IMR-90 (cell line): ENCODE data around the gene CPTP. TPM values are rescaled to one million over a fixed set of nuclear protein-coding genes. Genes with fewer than 3 reads are reported as not detected.
A peak's percentile ranks its signal among the peaks of the same experiment; 100 is the strongest.

ENCODE experiments used
- ATAC-seq: fragments of 200-7000 bp; cut with Tn5 transposase; 2 replicates; pipeline ENCODE4 v1.9.1; 2020; ENCODE audit warnings: low read depth, mild to moderate bottlenecking, moderate library complexity
- BruUV-seq: library from RNA; stranded (reverse); fragments of 400-500 nt; replicated peaks from 2 replicates; lab custom pipeline; 2021; lab: Mats Ljungman, UMichigan
- CTCF ChIA-PET: fragments of 300-600 bp; formaldehyde crosslinking; extraction: SDS; loops from one replicate; lab custom pipeline; 2021; ENCODE audit warnings: antibody characterized with exemption; lab: Yijun Ruan, JAX
- POLR2A ChIA-PET: fragments of 300-600 bp; sonication (Branson Sonifier 250); formaldehyde crosslinking; loops from one replicate; lab custom pipeline; 2022; ENCODE audit warnings: antibody characterized with exemption; ENCODE audit not compliant: unreplicated experiment; lab: Charles Lee
- DNase-seq: peaks from one replicate; pipeline ENCODE4 v3.0.0; 2013
- H2AFZ ChIP-seq: replicated peaks from 2 replicates; pipeline ENCODE3; 2013; ENCODE audit warnings: low read length, mild to moderate bottlenecking; ENCODE audit not compliant: poor library complexity
- H2AK5ac ChIP-seq: 2 replicates; pipeline ENCODE4 v1.6.1; 2013; ENCODE audit warnings: low read depth, low read length, inconsistent platforms
- H2AK9ac ChIP-seq: replicated peaks from 2 replicates; pipeline ENCODE3; 2013; ENCODE audit warnings: mild to moderate bottlenecking, low read depth, low read length, moderate library complexity; ENCODE audit not compliant: poor library complexity
- H2BK120ac ChIP-seq: 2 replicates; pipeline ENCODE4 v1.6.1; 2013; ENCODE audit warnings: low read depth, low read length, inconsistent platforms
- H2BK15ac ChIP-seq: 3 replicates; pipeline ENCODE4 v1.6.1; 2013; ENCODE audit warnings: low read depth, low read length, inconsistent platforms
- H2BK20ac ChIP-seq: 2 replicates; pipeline ENCODE4 v1.6.1; 2013; ENCODE audit warnings: low read depth, mild to moderate bottlenecking, inconsistent platforms, low read length, moderate library complexity
- H2BK5ac ChIP-seq: 2 replicates; pipeline ENCODE4 v1.6.1; 2013; ENCODE audit warnings: mild to moderate bottlenecking, low read depth, low read length, inconsistent platforms; ENCODE audit not compliant: poor library complexity, severe bottlenecking
- H3K14ac ChIP-seq: replicated peaks from 2 replicates; pipeline ENCODE4 v1.6.1; 2013; ENCODE audit warnings: low read depth, low read length, inconsistent platforms
- H3K18ac ChIP-seq: 2 replicates; pipeline ENCODE4 v1.6.1; 2013; ENCODE audit warnings: low read depth, low read length, control low read depth
- H3K23ac ChIP-seq: 2 replicates; pipeline ENCODE4 v1.6.1; 2013; ENCODE audit warnings: low read depth, low read length, inconsistent platforms
- H3K27ac ChIP-seq: 2 replicates; pipeline ENCODE4 v1.5.1; 2013; ENCODE audit warnings: mild to moderate bottlenecking, control low read depth, low read length; ENCODE audit not compliant: insufficient read depth
- H3K27me3 ChIP-seq: 2 replicates; pipeline ENCODE4 v1.6.1; 2013; ENCODE audit warnings: low read length; ENCODE audit not compliant: control insufficient read depth, insufficient read depth
- H3K36me3 ChIP-seq: 2 replicates; pipeline ENCODE4 v1.6.1; 2013; ENCODE audit warnings: low read length, mixed read lengths; ENCODE audit not compliant: control insufficient read depth, insufficient read depth
- H3K4ac ChIP-seq: 2 replicates; pipeline ENCODE4 v1.6.1; 2013; ENCODE audit warnings: low read depth, low read length, inconsistent platforms
- H3K4me1 ChIP-seq: 2 replicates; pipeline ENCODE4 v1.6.1; 2013; ENCODE audit warnings: low read length, mixed read lengths; ENCODE audit not compliant: control insufficient read depth, insufficient read depth
- H3K4me2 ChIP-seq: 2 replicates; pipeline ENCODE4 v1.6.1; 2013; ENCODE audit warnings: low read depth, mild to moderate bottlenecking, control low read depth, low read length, moderate library complexity
- H3K4me3 ChIP-seq: 2 replicates; pipeline ENCODE4 v1.5.1; 2013; ENCODE audit warnings: low read depth, mild to moderate bottlenecking, control low read depth, low read length, moderate library complexity; ENCODE audit not compliant: insufficient read depth
- H3K56ac ChIP-seq: 2 replicates; pipeline ENCODE4 v1.6.1; 2013; ENCODE audit warnings: low read length, inconsistent platforms; ENCODE audit not compliant: insufficient read depth; ENCODE audit errors: extremely low read depth
- H3K79me1 ChIP-seq, 2 experiments: 2 replicates each; pipeline ENCODE4 v1.6.1; 2013; ENCODE audit warnings: low read length in 2 of 2, inconsistent platforms in 1 of 2, low read depth in 1 of 2
- H3K9ac ChIP-seq: 2 replicates; pipeline ENCODE4 v1.6.1; 2013; ENCODE audit warnings: low read depth, low read length, control low read depth
- H3K9me1 ChIP-seq: 2 replicates; pipeline ENCODE4 v1.6.1; 2013; ENCODE audit warnings: low read length, inconsistent platforms; ENCODE audit not compliant: insufficient read depth
- H3K9me3 ChIP-seq: 2 replicates; pipeline ENCODE4 v1.6.1; 2013; ENCODE audit warnings: low read length; ENCODE audit not compliant: control insufficient read depth, insufficient read depth
- H4K20me1 ChIP-seq: 2 replicates; pipeline ENCODE4 v1.6.1; 2013; ENCODE audit warnings: low read length, inconsistent platforms; ENCODE audit not compliant: insufficient read depth
- H4K5ac ChIP-seq: 2 replicates; pipeline ENCODE4 v1.6.1; 2013; ENCODE audit warnings: mild to moderate bottlenecking, low read depth, low read length, control low read depth
- H4K8ac ChIP-seq, 2 experiments: 2 replicates each; pipeline ENCODE4 v1.6.1; 2013; ENCODE audit warnings: low read depth in 2 of 2, low read length in 2 of 2, control low read depth in 1 of 2, inconsistent platforms in 1 of 2
- H4K91ac ChIP-seq: 2 replicates; pipeline ENCODE4 v1.6.1; 2013; ENCODE audit warnings: low read depth, low read length, inconsistent platforms; ENCODE audit not compliant: insufficient read depth
- BHLHE40 ChIP-seq: fragments of 150-350 bp; IDR thresholded peaks from 2 replicates; pipeline ENCODE4 v1.6.1; 2016; ENCODE audit warnings: mild to moderate bottlenecking, low read depth, low read length
- CEBPB ChIP-seq: IDR thresholded peaks from 2 replicates; pipeline ENCODE4 v1.6.1; 2012; ENCODE audit warnings: low read depth, low read length, improper control_type of control experiment
- CHD1 ChIP-seq: IDR thresholded peaks from 2 replicates; pipeline ENCODE4 v1.6.1; 2012; ENCODE audit warnings: low read depth, low read length, improper control_type of control experiment
- FOS ChIP-seq: fragments of 150-350 bp; IDR thresholded peaks from 2 replicates; pipeline ENCODE4 v1.6.1; 2016; ENCODE audit warnings: low read depth, low read length
- MAFK ChIP-seq: IDR thresholded peaks from 2 replicates; pipeline ENCODE4 v1.6.1; 2012; ENCODE audit warnings: low read depth, low read length, improper control_type of control experiment
- MAZ ChIP-seq: IDR thresholded peaks from 2 replicates; pipeline ENCODE4 v1.6.1; 2012; ENCODE audit warnings: low read depth, mild to moderate bottlenecking, low read length, improper control_type of control experiment, moderate library complexity, borderline replicate concordance
- MXI1 ChIP-seq: IDR thresholded peaks from 2 replicates; pipeline ENCODE4 v1.6.1; 2012; ENCODE audit warnings: low read depth, mild to moderate bottlenecking, low read length, moderate library complexity, borderline replicate concordance
- NFE2L2 ChIP-seq: fragments of 150-350 bp; IDR thresholded peaks from 2 replicates; pipeline ENCODE4 v1.6.1; 2016; ENCODE audit warnings: low read depth, mild to moderate bottlenecking, low read length
- POLR2A ChIP-seq: IDR thresholded peaks from 2 replicates; pipeline ENCODE4 v1.6.1; 2012; ENCODE audit warnings: mild to moderate bottlenecking, low read depth, low read length
- RAD21 ChIP-seq: IDR thresholded peaks from 2 replicates; pipeline ENCODE4 v1.6.1; 2012; ENCODE audit warnings: low read length, improper control_type of control experiment
- RCOR1 ChIP-seq: IDR thresholded peaks from 2 replicates; pipeline ENCODE4 v1.6.1; 2012; ENCODE audit warnings: mild to moderate bottlenecking, low read length, improper control_type of control experiment; ENCODE audit not compliant: insufficient replicate concordance
- RFX5 ChIP-seq: IDR thresholded peaks from 2 replicates; pipeline ENCODE4 v1.8.0; 2012; ENCODE audit warnings: low read depth, mild to moderate bottlenecking, low read length, moderate library complexity
- SMC3 ChIP-seq: fragments of 150-350 bp; IDR thresholded peaks from 2 replicates; pipeline ENCODE4 v1.6.1; 2016; ENCODE audit warnings: low read depth, mild to moderate bottlenecking, antibody characterized with exemption, low read length, moderate library complexity
- WGBS, 2 experiments: methylation state at CpG; one replicate each; pipeline versions ENCODE4 v1.1.5 to v1.1.7; 2013; ENCODE audit warnings: missing lambda C conversion rate in 2 of 2; ENCODE audit not compliant: insufficient read length in 1 of 2; ENCODE audit errors: extremely low coverage in 2 of 2; 5-methylcytosine and 5-hydroxymethylcytosine counted together
- dilution Hi-C: fragments of 300-500 bp; cut with HindIII; formaldehyde crosslinking; loops from one replicate; pipeline ENCODE4 v1.14.3; 2018; ENCODE audit warnings: low sequenced_read_pairs; ENCODE audit not compliant: unreplicated experiment
- in situ Hi-C: fragments of 300-500 bp; cut with MboI; formaldehyde crosslinking; loops from 3 replicates; pipeline ENCODE4 v1.14.3; 2019; ENCODE audit warnings: low sequenced_read_pairs, inconsistent platforms, mixed read lengths
- intact Hi-C: fragments of 100-400 bp; cut with micrococcal nuclease; formaldehyde crosslinking; loops from 2 replicates; pipeline ENCODE4 v1.10.0; 2022
- polyA plus RNA-seq, 3 experiments: library from polyadenylated mRNA; depleted of rRNA; stranded (reverse); fragments of >200 nt; gene quantifications; 2 replicates each; pipeline ENCODE4 v1.2.3, GENCODE V29; 2012; ENCODE audit warnings: low replicate concordance in 1 of 3
- total RNA-seq: library from RNA; depleted of rRNA; stranded (reverse); fragments of >200 nt; gene quantifications from 2 replicates; pipeline ENCODE4 v1.2.3, GENCODE V29; 2012
- TF ChIP-seq, protein P1 (sequence below): conservative IDR thresholded peaks from 2 replicates; pipeline ENCODE4 v1.5.1; 2012; ENCODE audit warnings: mild to moderate bottlenecking, low read depth, low read length, improper control_type of control experiment
- TF ChIP-seq, protein P2 (sequence below): fragments of 150-350 bp; IDR thresholded peaks from 2 replicates; pipeline ENCODE4 v1.6.1; 2016; ENCODE audit warnings: low read depth, mild to moderate bottlenecking, low read length, moderate library complexity, borderline replicate concordance
- TF ChIP-seq, protein P3 (sequence below): fragments of 150-350 bp; IDR thresholded peaks from 2 replicates; pipeline ENCODE4 v1.6.1; 2017; ENCODE audit warnings: mild to moderate bottlenecking, antibody characterized with exemption, low read length, low read depth

Gene CPTP
- total and polyA plus RNA-seq, 2 of the 4 experiments (the other 2 are of a cell fraction), result 2.7 to 12.1 TPM

DNA sequence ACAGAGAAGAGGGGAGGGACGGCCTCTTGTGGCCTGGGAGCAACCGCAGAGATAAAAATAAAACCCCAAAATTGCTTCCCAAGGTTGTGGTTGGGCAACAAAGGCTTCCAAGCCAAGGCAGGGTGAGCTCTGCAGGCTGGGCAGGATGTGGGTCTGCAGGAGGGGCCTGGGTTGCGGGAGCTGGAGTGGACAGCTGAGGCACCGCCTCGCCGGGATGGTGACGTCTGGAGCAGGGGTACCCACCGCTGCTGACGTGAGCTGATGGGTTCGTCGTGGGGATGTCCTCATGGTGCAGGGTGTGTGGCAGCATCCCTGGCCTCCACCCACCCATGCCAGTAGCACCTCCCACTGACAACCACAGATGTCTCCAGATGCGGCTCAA is 46.8 kb downstream of the CPTP start:
- H3K4me2 ChIP-seq, result no peak overlapping the region
- H4K5ac ChIP-seq, result no peak overlapping the region
- H2AK5ac ChIP-seq, result peak overlapping the region; percentile 60
- no peak overlapping the region for H4K91ac ChIP-seq
- in situ Hi-C loops, result no loop called here
- intact Hi-C loops, result no loop called here
- POLR2A ChIA-PET, result no interaction called here
- H3K27me3 ChIP-seq, result no peaks in the 10 kb centered on the region
- CTCF ChIA-PET, result interaction anchor here (0.8 kb wide), 1 partner anchor 23 kb away, joined by 3 read pairs; no protein-coding TSS in a partner anchor
- H2BK15ac ChIP-seq, result no peak overlapping the region
- BruUV-seq, result no TSS peak
- dilution Hi-C loops, result no loop called here
- peak overlapping the region; percentile 29 for H2AFZ ChIP-seq
- peaks cover 8% of the 10 kb centered on the region for H3K36me3 ChIP-seq
- ATAC-seq (no peak), DNase-seq (no peak)
- no peaks in the 10 kb centered on the region for H3K9me3 ChIP-seq
- H4K20me1 ChIP-seq, result peaks cover 11% of the 10 kb centered on the region; the same call in 1 of the 2 replicates
- peak overlapping the region; percentile 10 for H2BK5ac ChIP-seq
- no peak overlapping the region for H3K56ac ChIP-seq
- peak overlapping the region; percentile 82 for H2AK9ac ChIP-seq
- WGBS, 2 experiments, result no CpG with 5 or more reads among the region's 12 CpGs
- peaks cover 12% of the 10 kb centered on the region for H3K4me1 ChIP-seq
- no peak overlapping the region for H2BK120ac ChIP-seq
- H3K79me1 ChIP-seq, result peaks cover 3 to 48% of the 10 kb centered on the region in 2 experiments; a peak in 3 of 4 replicates
- 0 out of 2 replicates have a peak, but pooled peaks cover 5% of the 10 kb centered on the region for H3K9me1 ChIP-seq
- no peak overlapping the region for H3K4me3 ChIP-seq
- no peak overlapping the region for H3K9ac ChIP-seq
- no peak overlapping the region for H2BK20ac ChIP-seq
- no peak overlapping the region for H4K8ac ChIP-seq
- no peak for TF ChIP-seq RAD21
- TF ChIP-seq, protein P1, sequence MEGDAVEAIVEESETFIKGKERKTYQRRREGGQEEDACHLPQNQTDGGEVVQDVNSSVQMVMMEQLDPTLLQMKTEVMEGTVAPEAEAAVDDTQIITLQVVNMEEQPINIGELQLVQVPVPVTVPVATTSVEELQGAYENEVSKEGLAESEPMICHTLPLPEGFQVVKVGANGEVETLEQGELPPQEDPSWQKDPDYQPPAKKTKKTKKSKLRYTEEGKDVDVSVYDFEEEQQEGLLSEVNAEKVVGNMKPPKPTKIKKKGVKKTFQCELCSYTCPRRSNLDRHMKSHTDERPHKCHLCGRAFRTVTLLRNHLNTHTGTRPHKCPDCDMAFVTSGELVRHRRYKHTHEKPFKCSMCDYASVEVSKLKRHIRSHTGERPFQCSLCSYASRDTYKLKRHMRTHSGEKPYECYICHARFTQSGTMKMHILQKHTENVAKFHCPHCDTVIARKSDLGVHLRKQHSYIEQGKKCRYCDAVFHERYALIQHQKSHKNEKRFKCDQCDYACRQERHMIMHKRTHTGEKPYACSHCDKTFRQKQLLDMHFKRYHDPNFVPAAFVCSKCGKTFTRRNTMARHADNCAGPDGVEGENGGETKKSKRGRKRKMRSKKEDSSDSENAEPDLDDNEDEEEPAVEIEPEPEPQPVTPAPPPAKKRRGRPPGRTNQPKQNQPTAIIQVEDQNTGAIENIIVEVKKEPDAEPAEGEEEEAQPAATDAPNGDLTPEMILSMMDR, result no peak
- TF ChIP-seq POLR2A, result no peak
- TF ChIP-seq RCOR1, result no peak
- TF ChIP-seq RFX5, result no peak
- no peak for TF ChIP-seq MAFK
- TF ChIP-seq, protein P2, sequence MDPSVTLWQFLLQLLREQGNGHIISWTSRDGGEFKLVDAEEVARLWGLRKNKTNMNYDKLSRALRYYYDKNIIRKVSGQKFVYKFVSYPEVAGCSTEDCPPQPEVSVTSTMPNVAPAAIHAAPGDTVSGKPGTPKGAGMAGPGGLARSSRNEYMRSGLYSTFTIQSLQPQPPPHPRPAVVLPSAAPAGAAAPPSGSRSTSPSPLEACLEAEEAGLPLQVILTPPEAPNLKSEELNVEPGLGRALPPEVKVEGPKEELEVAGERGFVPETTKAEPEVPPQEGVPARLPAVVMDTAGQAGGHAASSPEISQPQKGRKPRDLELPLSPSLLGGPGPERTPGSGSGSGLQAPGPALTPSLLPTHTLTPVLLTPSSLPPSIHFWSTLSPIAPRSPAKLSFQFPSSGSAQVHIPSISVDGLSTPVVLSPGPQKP, result no peak
- TF ChIP-seq NFE2L2, result no peak
- TF ChIP-seq CHD1, result no peak
- TF ChIP-seq, protein P3, sequence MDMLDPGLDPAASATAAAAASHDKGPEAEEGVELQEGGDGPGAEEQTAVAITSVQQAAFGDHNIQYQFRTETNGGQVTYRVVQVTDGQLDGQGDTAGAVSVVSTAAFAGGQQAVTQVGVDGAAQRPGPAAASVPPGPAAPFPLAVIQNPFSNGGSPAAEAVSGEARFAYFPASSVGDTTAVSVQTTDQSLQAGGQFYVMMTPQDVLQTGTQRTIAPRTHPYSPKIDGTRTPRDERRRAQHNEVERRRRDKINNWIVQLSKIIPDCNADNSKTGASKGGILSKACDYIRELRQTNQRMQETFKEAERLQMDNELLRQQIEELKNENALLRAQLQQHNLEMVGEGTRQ, result no peak
- no peak for TF ChIP-seq MAZ
- TF ChIP-seq SMC3, result no peak
- no peak for TF ChIP-seq BHLHE40
- TF ChIP-seq CEBPB, result no peak
- TF ChIP-seq FOS, result no peak
- TF ChIP-seq MXI1, result no peak
- no peak overlapping the region for H3K14ac ChIP-seq
- H3K4ac ChIP-seq, result no peak overlapping the region
- H3K18ac ChIP-seq, result no peak overlapping the region
- no peak overlapping the region for H3K27ac ChIP-seq
- H3K23ac ChIP-seq, result no peak overlapping the region
